Measurements from ENCODE around the gene SLC44A4.
"Not testable (repeated sequence)": the region's sequence is repeated elsewhere in the genome, so short reads cannot be mapped to it uniquely, and the experiment has no call there.

The SLC44A4 gene

DNA sequence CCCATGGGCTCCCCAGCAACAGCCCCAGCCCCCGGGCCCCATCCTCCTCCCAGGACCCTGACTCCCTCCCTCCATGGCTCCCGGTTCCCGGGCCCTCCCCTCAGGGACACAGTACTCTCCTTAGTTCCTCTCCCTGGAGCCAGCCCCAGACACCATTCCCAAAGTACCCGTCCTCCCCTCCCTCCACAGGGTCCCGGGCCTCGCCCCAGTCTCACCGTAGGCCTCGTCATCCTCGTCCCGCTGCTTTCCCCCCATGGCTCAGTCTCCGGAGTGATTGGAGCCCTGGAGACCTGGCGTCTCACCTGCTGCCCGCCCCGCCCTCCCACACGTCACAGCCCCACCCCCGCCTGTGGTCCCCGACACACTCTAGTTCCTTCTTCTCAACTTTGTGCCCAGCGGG is at the start of gene SLC44A4:
Gene SLC44A4, minus strand, starts transcription at position 272 of the 400 bp plus-strand sequence. Its CDS starts 17 bp downstream, at position 255.
- no peak for DNase-seq (ENCODE audit: low spot score)

DNA sequence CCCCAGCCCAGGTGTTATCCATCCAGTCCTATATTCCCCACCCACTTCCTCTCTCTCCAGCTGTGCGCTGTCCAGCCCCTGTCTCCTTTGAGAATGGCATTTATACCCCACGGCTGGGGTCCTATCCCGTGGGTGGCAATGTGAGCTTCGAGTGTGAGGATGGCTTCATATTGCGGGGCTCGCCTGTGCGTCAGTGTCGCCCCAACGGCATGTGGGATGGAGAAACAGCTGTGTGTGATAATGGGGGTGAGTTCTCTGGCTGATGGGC is 49.8 kb upstream of the SLC44A4 start:
- no peak for DNase-seq (ENCODE audit: low spot score)

DNA sequence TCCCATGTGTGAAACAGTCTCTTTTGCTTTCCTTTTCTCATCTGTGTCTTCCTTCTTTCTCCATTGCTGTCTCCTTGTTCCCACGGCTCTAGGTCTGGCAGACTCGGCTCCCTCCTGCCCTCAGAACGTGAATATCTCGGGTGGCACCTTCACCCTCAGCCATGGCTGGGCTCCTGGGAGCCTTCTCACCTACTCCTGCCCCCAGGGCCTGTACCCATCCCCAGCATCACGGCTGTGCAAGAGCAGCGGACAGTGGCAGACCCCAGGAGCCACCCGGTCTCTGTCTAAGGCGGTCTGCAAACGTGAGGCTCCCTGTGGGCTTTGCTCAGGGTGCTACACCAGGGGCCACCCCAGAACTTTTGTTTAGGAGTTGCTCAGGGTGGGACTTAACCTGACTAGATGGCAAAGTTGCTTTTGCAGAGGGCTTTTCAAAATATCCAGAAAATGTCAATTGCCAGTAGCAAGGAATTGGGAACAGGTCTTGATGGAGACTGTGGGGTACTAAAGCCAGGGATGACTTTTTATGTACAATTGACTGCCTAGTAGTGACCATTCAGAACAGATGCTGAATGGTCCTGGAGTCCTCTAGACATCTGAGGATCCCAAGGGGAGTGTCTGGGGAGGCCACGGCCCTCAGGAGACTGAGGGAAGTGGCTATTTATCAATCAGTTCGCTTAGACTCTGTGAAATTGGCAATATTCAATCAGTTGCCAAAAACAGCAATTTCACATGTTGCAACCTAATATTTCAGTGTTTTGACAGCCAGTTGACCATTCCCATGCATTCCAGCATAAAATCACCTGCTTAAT is 49.3 kb upstream of the SLC44A4 start:
- no peak for DNase-seq (ENCODE audit: low spot score)

DNA sequence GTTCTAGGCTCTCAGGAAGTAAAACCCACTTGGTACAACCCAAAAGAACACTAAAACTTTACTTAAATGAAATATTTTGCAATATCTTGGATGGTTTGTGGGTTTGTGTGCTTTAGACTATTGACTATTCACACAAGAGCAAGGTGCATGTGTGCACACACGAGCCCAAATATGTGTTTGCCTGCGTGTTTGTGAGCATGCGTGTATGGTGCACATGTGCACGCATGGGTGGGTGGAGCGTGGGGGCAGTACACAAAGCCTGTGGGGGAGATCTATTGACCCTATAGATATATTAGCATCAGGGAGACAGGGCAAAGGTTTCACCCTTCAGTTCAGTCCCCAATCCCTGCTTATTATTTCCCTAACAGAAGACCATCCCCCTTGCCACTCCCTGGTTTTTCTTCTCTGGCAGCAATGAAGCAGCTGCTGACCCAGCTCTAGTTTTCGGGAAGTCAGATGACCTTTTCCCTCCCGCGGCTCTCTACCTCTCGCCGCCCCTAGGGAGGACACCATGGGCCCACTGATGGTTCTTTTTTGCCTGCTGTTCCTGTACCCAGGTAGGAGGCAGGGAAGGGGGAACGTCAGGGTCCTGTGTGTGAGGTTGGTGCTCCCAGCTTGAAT is 48.6 kb upstream of the SLC44A4 start, which contains the start of gene C2:
Gene C2, plus strand, starts transcription at position 476 of the 621 bp plus-strand sequence. Its CDS starts 36 bp downstream, at position 512.
- DNase-seq (ENCODE audit: low spot score) = no peak

DNA sequence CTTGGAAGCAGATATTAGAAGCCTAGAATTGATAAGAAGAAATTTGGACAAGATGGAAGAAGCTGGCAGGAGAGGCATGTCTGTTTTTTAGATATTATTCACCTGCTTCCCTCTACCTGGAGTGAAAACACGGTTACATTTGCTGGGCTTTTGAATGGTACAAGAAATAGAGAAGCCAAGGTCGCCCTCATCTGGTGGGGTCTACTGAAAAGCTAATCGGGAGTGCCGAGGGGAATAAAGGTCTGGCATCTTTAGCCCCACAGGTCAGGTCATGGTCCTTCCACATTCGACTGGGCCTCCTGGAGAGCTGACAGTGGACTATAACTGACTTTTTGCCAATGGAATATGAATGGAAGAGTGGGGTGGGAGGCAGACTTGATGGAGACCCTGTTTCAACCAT is 44.1 kb upstream of the SLC44A4 start:
- DNase-seq (ENCODE audit: low spot score) = no peak

DNA sequence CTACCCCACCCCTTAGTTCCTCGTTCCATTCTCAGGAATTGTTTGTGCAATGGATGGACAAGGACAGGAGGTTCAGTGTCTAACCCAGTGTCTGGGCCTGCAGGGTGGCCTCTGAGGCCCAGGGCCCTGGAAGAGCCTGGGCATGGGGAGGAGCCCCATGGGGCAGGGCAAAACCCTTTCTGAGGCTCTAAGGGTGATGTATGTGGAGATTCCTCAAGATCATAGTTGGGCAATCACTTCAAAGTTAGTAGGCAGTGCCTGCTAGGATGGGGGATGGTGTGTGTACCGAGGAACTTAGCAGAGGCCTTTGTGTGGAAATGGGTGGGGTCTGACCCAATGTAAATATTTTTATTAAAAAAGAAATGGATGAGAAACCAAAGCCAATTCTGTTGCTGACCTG is 42.0 kb upstream of the SLC44A4 start:
- DNase-seq (ENCODE audit: low spot score) = no peak

DNA sequence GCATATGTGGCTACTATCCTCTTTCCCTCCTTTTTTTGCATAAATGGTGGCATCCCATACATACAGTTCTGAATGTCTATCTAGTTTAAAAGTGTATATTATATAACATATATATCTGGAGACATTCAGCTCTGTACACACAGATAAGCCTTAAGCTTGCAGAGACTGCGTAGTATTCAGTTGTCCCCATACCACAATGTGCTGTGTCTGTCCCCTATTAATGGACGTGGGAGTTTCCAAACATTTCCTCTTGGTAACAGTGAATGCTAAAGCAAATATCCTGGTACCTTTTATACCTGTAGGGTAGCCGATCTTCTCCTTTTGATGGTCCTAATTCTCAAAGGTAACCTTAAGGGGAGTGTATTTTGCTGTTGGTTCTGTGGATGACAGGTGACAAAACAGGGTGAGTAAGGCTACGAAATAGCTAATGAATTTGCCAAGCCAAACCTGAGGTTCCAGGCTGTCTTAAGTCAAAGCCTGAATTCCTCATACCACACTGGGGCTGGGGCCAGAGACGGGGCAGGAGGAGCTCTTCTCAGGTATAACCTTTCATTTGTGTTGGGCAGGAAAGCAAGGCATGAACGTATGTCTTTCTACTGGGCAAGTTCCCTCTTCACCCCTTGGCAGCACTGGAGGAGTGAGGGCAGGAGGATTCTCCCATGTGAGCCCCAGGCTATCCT is 41.0 kb upstream of the SLC44A4 start:
- no peak for DNase-seq (ENCODE audit: low spot score)

DNA sequence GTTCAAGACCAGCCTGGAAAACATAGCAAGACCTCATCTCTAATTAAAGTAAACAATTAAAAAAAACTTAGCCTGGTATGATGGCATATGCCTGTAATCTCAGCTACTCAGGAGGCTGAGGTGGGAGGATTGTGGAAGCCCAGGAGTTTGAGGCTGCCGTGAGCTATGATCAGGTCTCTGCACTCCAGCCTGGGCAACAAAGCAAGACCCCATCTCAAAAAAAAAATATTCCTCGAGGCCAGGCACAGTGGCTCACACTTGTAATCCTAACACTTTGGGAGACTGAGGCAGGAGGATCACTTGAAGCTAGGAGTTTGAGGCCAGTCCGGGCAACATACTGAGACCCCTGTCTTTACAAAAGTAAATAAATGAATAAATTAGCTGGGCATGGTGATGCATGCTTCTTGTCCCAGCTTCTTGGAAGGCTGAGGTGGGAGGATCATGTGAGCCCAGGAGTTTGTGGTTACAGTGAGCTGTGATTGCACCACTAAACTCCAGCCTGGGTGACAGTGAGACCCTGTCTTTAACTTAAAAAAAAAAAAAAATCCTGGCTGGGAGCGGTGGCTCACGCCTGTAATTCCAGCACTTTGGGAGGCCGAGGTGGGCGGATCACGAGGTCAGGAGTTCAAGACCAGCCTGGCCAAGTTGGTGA is 39.4 kb upstream of the SLC44A4 start:
- no peak for DNase-seq (ENCODE audit: low spot score)

DNA sequence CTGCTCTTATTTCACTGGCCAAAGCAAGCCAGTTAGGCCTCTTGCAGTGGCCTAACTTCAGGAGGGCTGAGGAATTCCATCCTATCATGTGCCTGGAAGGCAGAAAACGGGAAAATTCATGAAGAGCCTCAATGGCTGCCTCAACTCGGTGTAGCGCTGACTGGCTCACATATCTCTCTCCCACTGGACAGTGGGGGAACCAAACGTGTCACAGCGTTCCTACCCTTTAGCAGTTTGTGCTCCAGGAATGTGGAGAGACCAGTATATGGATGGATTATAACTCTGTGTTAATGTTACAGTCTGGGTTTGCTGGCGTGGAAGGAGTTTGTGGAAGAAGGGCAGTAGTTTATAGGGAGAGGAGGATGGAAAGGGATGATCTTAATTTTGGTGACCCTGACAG is 37.0 kb upstream of the SLC44A4 start:
- no peak for DNase-seq (ENCODE audit: low spot score)

DNA sequence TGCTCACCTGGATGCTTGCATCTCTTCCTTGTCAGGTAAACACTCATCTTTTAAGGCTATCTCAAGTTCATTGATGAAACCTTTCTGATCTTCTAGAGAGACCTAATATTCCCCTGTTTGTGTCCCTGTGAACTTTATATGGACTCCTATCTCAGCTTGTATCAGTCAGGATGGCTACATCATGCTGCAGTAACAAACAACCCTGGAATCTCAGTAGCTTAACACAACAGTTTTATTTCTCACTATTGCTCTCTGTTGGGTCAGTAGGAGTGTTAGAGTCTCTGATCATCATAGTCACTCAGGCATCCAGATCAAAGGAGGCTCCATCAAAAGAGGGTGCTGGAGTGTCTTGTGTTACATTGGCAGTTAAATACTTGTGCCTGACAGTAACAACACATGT is 36.6 kb upstream of the SLC44A4 start:
- no peak for DNase-seq (ENCODE audit: low spot score)

DNA sequence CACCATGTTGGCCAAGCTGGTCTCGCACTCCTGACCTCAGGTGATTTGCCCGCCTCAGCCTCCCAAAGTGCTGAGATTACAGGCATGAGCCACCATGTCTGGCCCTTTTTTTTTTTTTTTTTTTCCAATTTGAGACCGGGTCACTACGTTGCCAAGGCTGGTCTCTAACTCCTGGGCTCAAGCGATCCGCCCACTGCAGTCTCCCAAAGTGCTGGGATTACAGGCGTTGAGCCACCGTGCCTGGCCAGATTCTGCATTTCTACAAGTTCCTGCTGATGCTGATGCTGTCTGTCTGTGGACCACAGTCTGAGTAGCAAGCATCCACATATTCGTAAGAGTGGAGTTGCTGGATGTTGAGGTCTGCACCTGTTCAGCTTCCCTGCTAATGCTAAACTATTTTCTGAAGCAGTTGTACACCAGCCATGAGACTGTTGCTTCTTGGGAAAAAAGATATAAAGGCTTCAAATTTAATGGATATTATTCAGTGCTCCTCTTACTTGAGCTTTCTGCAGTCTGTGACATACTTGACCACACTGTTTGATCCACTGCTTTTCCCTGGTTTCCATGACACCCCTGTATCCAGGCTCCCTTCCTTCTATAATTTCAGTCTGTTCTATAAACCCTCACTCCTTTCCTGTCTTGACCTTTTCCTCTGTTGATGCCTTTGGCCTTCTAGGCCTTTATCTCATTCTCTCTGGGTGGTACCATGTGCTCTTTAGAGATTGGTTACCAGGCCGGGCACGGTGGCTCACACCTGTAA is 33.2 kb upstream of the SLC44A4 start:
- no peak for DNase-seq (ENCODE audit: low spot score)

DNA sequence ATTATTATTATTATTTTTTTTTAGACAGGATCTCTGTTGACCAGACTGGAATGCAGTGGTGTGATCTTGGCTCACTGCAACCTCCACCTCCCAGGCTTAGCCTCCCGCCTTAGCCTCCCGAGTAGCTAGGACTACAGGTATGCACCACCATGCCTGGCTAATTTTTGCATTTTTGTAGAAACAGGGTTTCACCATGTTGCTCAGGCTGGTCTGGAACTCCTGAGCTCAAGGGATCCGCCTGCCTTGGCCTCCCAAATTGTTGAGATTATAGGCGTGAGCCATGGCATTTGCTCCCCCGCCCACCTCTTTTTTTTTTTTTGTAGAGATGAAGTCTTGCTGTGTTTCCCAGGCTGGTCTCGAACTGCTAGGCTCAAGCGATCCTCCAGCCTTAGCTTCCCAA is 30.5 kb upstream of the SLC44A4 start:
- DNase-seq (ENCODE audit: low spot score) = not testable (repeated sequence)

DNA sequence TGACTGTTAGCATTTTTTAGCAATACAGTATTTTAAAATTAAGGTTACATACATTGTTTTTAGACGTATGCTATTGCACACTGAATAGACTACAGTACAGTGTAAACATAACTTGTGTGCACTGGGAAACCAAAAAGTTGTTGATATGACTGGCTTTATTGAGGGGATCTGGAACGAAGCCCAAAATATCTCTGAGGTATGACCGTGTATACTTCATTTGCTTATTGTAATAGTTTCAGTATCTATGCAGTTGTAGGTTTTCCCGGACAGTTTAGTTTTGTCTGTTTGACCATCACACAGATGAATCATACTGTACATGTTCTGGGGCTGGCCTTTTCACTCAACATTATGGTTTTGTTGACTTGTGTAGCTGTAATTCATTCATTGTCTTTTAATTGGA is 30.0 kb upstream of the SLC44A4 start:
- DNase-seq (ENCODE audit: low spot score) = no peak

DNA sequence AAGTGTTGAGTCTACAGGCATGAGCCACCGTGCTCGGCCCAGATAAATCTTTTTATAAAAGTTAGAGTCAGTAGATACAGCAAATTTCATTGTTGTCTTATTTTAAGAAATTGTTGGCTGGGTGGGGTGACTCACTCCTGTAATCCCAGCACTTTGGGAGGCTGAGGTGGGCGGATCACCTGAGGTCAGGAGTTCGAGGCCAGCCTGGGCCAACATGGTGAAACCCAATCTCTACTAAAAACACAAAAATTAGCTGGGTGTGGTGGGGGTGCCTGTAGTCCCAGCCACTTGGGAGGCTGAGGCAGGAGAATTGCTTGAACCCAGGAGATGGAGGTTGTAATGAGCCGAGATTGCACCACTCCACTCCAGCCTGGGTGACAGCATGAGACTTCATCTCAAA is 29.5 kb upstream of the SLC44A4 start:
- not testable (repeated sequence) for DNase-seq (ENCODE audit: low spot score)

DNA sequence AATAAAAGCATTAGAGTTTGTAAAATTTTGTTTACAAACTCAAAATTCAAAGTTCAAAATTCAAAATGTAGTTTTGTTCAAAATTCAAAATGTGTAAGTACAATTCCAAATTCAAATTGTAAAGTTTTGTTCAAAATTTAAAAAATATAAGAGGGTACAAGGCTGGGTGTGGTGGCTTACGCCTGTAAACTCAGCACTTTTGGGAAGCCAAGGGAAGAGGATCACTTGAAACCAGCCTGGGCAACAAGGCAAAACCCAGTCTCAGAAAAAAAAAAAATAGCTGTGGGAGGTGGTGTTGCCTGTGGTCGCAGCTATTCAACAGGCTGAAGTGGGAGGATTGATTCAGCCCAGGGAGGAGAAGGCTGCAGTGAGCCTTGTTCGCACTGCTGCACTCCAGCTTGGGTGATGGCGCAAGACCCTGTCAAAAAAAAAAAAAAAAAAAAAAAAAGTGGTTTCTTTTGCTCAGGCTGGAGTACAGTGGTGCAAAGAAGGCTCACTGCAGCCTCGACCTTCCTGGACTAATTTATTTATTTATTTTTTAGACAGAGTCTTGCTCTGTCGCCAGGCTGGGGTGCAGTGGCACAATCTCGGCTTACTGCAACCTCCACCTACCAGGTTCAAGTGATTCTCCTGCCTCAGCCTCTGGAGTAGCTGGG is 28.5 kb upstream of the SLC44A4 start:
- DNase-seq (ENCODE audit: low spot score) = peak; percentile 34

DNA sequence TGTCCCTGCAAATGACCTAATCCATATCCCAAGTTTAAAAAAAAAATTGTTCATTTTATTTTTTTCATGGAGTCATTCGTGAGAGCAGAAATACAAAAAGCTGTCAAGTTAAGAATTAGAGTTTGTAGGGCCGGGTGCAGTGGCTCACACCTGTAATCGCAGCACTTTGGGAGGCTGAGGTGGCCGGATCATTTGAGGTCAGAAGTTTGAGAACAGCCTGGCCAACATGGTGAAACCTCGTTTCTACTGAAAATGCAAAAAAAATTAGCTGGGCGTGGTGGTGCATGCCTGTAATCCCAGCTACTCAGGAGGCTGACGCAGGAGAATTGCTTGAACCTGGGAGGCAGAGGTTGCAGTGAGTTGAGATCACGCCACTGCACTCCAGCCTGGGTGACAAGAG is 27.9 kb upstream of the SLC44A4 start:
- DNase-seq (ENCODE audit: low spot score) = not testable (repeated sequence)

DNA sequence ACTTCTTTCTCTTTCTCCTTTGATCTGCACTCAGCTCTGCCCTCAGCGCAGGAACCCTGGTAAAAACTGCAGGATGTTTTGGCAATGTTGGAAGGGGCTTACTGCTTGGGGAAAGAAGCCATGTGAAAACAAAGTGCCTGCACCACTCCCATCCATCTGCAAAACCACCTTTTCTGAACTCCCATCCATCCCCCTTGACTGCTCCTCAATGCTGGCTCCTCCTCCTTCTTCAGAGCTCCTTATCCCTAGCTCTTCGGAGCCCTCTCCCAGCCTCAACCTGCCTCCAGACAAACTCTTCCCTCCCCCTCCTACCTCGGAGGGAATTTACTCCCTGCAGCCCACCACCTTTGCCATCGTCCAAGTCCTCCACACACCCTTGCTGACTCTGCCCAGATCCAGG is 27.3 kb upstream of the SLC44A4 start:
- DNase-seq (ENCODE audit: low spot score) = no peak

DNA sequence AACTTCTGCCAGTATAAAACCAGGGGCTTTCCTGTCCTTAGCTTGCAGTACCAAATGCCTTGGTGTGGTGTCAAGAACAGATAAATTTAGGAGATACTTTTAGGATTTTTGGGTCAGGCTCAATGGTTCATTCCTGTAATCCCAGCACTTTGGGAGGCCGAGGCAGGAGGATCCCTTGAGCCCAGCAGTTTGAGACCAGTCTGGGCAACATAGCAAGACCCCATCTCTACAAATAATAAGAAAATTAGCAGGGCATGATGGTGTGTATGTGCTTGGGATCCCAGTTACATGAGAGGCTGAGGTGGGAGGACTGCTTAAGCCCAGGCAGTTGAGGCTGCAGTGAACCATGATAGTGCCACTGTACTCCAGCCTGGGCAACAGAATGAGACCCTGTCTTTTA is 26.2 kb upstream of the SLC44A4 start:
- no peak for DNase-seq (ENCODE audit: low spot score)

DNA sequence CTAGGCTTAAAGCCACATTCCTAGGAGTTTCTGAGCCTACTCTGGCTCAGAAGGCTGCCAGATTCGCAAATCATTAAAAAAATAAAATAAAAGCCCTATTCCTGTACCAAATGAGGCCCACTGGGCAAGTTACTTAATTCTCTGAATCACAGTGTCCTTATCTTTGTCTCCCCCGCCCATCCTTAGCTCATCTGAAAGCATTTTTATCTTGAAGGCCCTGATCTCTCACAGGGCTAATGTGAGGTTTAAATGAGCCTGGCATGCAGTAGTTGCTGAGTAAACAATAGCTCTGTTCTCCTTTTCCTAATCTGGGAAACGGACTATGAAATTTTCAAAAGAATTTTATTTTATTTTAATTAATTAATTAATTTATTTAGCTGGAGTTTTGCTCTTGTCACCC is 25.2 kb upstream of the SLC44A4 start:
- DNase-seq (ENCODE audit: low spot score) = no peak

DNA sequence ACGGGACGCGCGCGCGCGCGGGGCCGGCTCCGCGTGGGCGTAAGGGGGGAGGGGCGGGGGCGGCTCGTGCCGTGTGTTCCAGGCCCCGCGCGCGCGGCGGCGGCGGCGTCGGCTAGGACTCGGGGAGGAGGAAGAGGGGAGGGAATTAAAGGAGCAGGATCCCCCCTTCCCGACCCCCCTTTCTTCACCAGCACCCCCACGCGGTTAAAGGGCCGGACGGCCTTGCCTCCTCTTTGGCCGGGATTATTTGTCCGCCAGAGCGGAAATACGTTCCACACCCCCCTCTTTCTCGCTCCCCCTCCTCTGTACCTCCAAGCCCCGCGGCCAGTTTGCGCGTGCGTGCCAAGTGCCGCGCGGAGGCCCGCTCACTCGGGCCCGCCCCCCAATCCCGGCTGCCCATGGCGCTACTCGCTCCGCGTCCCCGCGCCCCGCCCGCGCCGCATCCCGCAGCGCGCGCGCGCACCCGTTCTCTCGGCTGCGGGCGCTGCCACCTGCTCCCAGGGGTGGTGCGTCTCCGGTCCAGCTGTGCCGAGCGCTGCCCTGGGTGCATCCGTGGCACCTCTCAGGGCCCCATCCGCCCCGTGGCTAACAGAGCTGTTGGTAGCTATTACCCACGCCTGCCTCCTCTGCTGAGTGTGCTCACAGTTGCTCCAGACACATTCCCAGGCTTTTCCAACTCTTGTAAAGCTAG is 23.3 kb upstream of the SLC44A4 start, which contains the start of gene ZBTB12:
Gene ZBTB12, minus strand, starts transcription at position 134 of the 691 bp plus-strand sequence. CDS start 781 bp downstream, outside the sequence.
- peak; percentile 96 for DNase-seq (ENCODE audit: low spot score)
